Retinal pigment epithelial cell (primary cell): Measurements from ENCODE around the gene IPP.

Source experiments
- DNase-seq: peaks from one replicate; pipeline ENCODE4 v3.0.0-alpha.2; 2010; ENCODE audit warnings: low read depth
- H3K4me3 ChIP-seq: 2 replicates; pipeline ENCODE4 v1.5.1; 2011; ENCODE audit warnings: mild to moderate bottlenecking, low read length, control low read depth, moderate library complexity
- TF ChIP-seq, protein P1 (sequence below): conservative IDR thresholded peaks from 2 replicates; pipeline ENCODE4 v1.5.1; 2011; ENCODE audit warnings: low read depth, low read length, control low read depth, inconsistent platforms

The IPP gene

GRCh38 chr1:45785583-45785982, 35.1 kb upstream of the IPP start:
- TF ChIP-seq, protein P1, sequence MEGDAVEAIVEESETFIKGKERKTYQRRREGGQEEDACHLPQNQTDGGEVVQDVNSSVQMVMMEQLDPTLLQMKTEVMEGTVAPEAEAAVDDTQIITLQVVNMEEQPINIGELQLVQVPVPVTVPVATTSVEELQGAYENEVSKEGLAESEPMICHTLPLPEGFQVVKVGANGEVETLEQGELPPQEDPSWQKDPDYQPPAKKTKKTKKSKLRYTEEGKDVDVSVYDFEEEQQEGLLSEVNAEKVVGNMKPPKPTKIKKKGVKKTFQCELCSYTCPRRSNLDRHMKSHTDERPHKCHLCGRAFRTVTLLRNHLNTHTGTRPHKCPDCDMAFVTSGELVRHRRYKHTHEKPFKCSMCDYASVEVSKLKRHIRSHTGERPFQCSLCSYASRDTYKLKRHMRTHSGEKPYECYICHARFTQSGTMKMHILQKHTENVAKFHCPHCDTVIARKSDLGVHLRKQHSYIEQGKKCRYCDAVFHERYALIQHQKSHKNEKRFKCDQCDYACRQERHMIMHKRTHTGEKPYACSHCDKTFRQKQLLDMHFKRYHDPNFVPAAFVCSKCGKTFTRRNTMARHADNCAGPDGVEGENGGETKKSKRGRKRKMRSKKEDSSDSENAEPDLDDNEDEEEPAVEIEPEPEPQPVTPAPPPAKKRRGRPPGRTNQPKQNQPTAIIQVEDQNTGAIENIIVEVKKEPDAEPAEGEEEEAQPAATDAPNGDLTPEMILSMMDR: no peak
- no peak for DNase-seq
- H3K4me3 ChIP-seq: no peak overlapping the region

GRCh38 chr1:45775794-45776193, 25.3 kb upstream of the IPP start:
- H3K4me3 ChIP-seq: no peak overlapping the region
- no peak for DNase-seq
- TF ChIP-seq, protein P1: no peak

DNA sequence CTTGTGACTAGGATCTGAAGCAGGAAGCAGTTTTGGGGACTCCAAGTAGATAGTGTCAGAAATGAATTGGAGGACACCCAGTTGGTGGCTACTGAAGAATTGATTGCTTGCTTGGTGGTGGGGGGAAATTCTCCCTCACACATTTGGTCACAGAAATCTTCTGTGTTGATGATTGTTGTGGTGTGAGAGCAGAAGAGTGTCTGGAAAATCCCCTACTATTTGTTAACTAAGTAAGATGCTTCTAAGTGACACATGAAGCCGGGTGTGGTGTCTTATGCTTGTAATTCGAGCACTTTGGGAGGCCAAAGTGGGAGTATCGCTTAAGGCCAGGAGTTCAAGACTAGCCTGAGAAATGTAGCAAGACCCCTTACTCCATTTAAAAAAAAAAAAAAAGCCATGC, 22.5 kb upstream of the IPP start:
- TF ChIP-seq, protein P1: no peak
- no peak overlapping the region for H3K4me3 ChIP-seq
- DNase-seq: no peak

DNA sequence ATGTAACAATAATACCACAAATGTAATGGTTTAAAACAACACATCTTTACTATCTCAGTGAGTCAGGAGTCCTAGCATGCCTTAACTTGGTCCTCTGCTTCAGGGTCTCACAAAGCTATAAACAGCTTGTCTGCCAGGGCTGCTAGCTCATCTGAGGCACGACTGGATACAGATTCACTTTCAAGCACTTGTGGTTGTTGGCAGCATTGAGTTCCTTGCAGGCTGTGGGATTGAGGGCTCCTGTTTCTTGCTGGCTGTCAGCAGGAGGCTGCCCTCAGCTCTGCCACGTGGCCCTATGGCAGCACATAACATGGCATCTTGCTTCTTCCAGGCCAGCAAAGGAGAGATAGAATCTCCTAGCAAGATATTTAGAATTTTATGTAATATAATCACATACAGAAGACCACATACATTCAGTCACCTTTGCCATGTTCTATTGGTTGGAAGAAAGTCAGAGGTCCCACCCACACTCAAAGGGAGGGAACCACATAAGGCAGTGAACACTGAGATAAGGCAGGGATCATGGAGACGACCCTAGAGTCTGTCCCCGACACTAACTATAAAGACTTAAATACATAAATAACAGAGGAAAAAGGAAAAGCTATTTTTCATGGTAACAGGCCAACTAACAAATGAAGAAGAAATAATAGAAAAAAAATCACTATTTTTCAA, 18.9 kb upstream of the IPP start:
- TF ChIP-seq, protein P1: no peak
- no peak for DNase-seq
- no peak overlapping the region for H3K4me3 ChIP-seq

DNA sequence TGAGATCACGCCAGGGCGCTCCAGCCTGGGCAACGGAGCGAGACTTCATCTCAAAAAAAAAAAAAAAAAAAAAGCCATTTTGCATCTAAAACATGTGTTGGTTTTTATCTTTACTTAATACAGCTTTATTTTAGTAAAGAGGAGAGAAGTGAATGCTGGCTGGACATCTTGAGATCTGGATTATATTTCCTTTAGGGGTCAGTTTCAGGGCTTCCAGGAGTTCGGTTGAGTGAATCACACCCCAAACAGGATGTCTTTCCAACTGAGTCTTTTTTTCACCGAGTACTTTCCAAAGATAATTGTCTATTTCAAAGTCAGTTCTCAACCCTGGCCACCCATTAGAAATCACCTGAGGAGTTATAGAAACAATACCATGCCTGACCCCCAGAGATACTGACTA, 16.6 kb upstream of the IPP start:
- no peak for DNase-seq
- H3K4me3 ChIP-seq: no peak overlapping the region
- TF ChIP-seq, protein P1: no peak

- no peak for DNase-seq
- TF ChIP-seq, protein P1: no peak
- H3K4me3 ChIP-seq: no peak overlapping the region
Observed at GRCh38 chr1:45765999-45766792, 15.7 kb upstream of the IPP start.

DNA sequence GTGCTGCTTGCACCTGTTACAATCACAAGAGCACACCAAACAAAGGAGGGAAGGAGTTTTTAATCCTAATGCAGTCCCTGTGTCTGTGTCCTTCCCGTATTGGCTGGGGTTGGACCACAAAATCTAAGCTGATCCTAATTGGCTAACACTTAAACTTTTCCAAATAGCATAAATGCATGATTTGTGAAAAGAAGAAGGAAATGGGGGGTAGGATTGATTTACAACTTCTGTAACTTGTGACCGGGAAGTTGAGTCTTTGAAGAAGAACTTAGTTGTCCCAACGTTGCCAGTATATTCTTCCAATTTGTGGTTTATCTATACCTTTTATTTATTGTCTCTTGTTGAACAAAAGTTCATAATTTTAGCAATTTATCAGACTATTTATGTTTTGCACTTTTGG, 11.8 kb upstream of the IPP start:
- TF ChIP-seq, protein P1: no peak
- no peak for DNase-seq
- no peak overlapping the region for H3K4me3 ChIP-seq
